Peyer's patch (tissue), 4 donors: ENCODE results near the gene COPS9.

ENCODE experiments used
- CTCF ChIP-seq, 6 experiments: fragments of 450-650 bp in 4 of 6; fragments of 200-600 bp in 2 of 6; sonication (generic) in 1 of 6; IDR thresholded peaks; one replicate each; pipeline ENCODE4 v1.5.1; 2017 to 2019; ENCODE audit warnings: antibody characterized with exemption in 6 of 6, mild to moderate bottlenecking in 3 of 6, moderate library complexity in 1 of 6
- POLR2A ChIP-seq, 2 donors: fragments of 450-650 bp; IDR thresholded peaks; one replicate each; pipeline ENCODE4 v1.5.1; 2017; ENCODE audit warnings: antibody characterized with exemption in 2 of 2, mild to moderate bottlenecking in 2 of 2, moderate library complexity in 2 of 2

GRCh38 chr2:240162032-240162431, 25.9 kb upstream of the COPS9 start:
- TF ChIP-seq POLR2A (IDR thresholded peaks at IDR 0.05) (no peak), CTCF (IDR thresholded peaks at IDR 0.05) (no peak)
